ENCODE data around the gene HNRNPA1L2.

- TF ChIP-seq CTCF (IDR thresholded peaks at IDR 0.05 in 2 of 3, conservative IDR thresholded peaks at IDR 0.05 in 1 of 3; ENCODE audit: borderline replicate concordance in 1 of 3, insufficient read depth in 1 of 3, low read depth in 2 of 3, low read length in 2 of 3): no peak
- no peak for TF ChIP-seq JUND (IDR thresholded peaks at IDR 0.05)
- TF ChIP-seq MAX (IDR thresholded peaks at IDR 0.05): no peak
- TF ChIP-seq SIN3A (IDR thresholded peaks at IDR 0.05; ENCODE audit: low read depth): no peak
- no peak for TF ChIP-seq YY1 (IDR thresholded peaks at IDR 0.05; ENCODE audit: extremely low read depth, insufficient replicate concordance, low read depth, low read length)
Measured at GRCh38 chr13:52615134-52615801, 27.0 kb upstream of the HNRNPA1L2 start.

All from HCT116 (cell line).